ENCODE results near the gene TBC1D17.

DNA sequence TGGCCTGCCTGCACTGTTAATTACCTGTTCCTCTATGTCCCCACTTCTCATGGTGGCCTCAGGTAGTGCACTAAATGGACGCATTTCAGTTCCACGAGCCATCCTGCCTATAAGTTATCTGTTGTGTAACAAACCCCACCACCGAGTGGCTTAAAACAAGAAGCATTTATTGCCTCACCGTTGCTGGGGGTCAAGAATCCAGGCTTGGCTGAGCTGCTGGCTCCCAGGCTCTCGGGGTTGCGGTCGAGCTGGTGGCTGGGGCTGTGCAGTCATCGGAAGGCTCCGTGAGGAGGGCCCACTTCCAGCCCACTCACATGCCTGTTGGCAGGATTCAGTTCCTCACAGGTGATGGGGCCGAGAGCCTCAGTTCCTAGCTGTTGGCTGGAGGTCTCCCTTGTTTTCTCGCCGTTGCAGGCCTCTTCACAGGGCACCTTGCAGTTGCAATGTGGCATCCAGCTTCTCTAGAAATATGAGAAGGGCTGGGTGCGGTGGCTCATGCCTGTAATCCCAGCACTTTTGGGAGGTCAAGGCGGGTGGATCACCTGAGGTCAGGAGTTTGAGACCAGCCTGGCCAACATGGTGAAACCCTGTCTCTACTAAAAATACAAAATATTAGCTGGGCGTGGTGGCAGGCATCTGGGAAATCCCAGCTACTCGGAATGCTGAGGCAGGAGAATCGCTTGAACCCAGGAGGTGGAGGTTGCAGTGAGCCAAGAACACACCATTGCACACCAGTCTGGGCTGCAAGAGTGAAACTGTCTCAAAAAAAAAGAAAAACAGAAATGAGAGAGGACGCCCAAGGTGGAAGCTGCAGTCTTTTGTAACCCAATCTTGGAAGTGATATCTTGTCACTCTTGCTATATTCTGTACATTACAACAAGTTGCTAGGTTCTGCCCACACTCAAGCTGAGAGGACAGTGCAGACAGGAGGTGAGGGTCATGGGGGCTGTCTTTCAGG lies 33.1 kb upstream of the TBC1D17 start:
- TF ChIP-seq, protein P1, sequence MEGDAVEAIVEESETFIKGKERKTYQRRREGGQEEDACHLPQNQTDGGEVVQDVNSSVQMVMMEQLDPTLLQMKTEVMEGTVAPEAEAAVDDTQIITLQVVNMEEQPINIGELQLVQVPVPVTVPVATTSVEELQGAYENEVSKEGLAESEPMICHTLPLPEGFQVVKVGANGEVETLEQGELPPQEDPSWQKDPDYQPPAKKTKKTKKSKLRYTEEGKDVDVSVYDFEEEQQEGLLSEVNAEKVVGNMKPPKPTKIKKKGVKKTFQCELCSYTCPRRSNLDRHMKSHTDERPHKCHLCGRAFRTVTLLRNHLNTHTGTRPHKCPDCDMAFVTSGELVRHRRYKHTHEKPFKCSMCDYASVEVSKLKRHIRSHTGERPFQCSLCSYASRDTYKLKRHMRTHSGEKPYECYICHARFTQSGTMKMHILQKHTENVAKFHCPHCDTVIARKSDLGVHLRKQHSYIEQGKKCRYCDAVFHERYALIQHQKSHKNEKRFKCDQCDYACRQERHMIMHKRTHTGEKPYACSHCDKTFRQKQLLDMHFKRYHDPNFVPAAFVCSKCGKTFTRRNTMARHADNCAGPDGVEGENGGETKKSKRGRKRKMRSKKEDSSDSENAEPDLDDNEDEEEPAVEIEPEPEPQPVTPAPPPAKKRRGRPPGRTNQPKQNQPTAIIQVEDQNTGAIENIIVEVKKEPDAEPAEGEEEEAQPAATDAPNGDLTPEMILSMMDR (IDR thresholded peaks at IDR 0.05 in 4 of 5, conservative IDR thresholded peaks at IDR 0.05 in 1 of 5), result peak in 1 of 5 experiments; percentile 9
- TF ChIP-seq POLR2A (IDR thresholded peaks at IDR 0.05), result no peak
